ENCODE measurements around the gene AGPAT1. TPM values are rescaled to one million over a fixed set of nuclear protein-coding genes. Genes with fewer than 3 reads are reported as not detected.
"Not testable (repeated sequence)": the region's sequence is repeated elsewhere in the genome, so short reads cannot be mapped to it uniquely, and the experiment has no call there.

Gene AGPAT1
- polyA plus RNA-seq, 3 donors, result 9.9 to 34.4 (median 11.3) TPM

- Histone ChIP-seq H3K4me2 (replicated peaks; ENCODE audit: extremely low read depth, low read length, poor library complexity, severe bottlenecking) (no peak overlapping the region), H3K9ac (ENCODE audit: insufficient read depth, low read length, poor library complexity, severe bottlenecking) (no peak overlapping the region), H2AFZ (ENCODE audit: insufficient read depth, low read depth, low read length, poor library complexity, severe bottlenecking) (no peak overlapping the region), H3K9me3 (replicated peaks in 1 of 2; ENCODE audit: control insufficient read depth in 1 of 2, insufficient read depth in 1 of 2, low read length in 2 of 2) (peaks cover 0 to 9% of the 10 kb centered on the region in 2 donors), H4K20me1 (ENCODE audit: insufficient read depth, low read length) (no peaks in the 10 kb centered on the region), H3K36me3 (replicated peaks in 1 of 2; ENCODE audit: control insufficient read depth in 1 of 2, insufficient read depth in 2 of 2, low read length in 2 of 2) (no peaks in the 10 kb centered on the region), H3K27me3 (ENCODE audit: control insufficient read depth in 2 of 2, insufficient read depth in 2 of 2, low read length in 2 of 2) (peaks cover 25 to 46% of the 10 kb centered on the region in 2 donors), H3K4me3 (replicated peaks in 1 of 3; ENCODE audit: low read depth in 2 of 3, low read length in 3 of 3) (no peak overlapping the region), H3K27ac (ENCODE audit: low read depth in 1 of 2, low read length in 2 of 2) (no peak overlapping the region), H3K79me2 (ENCODE audit: insufficient read depth, low read length) (no peaks in the 10 kb centered on the region), H3K4me1 (ENCODE audit: control insufficient read depth in 1 of 2, insufficient read depth in 2 of 2, low read length in 2 of 2) (peaks cover 14 to 16% of the 10 kb centered on the region in 2 donors)
- H3K4me3 Mint-ChIP-seq, result no peak overlapping the region
- peaks cover 40 to 50% (median 44%) of the 10 kb centered on the region in 3 donors for H3K27me3 Mint-ChIP-seq (ENCODE audit: low read depth in 3 of 3)
- 100% methylated on average over 1 of the region's 1 CpG for WGBS (ENCODE audit: insufficient coverage)
- no peak overlapping the region for H3K27ac Mint-ChIP-seq
- H3K4me1 Mint-ChIP-seq, result peaks cover 24% of the 10 kb centered on the region
- intact Hi-C loops (cut with micrococcal nuclease), result no loop called here
- TF ChIP-seq CTCF (IDR thresholded peaks at IDR 0.05), result no peak
- peaks cover 0 to 20% (median 10%) of the 10 kb centered on the region in 7 donors for H3K9me3 Mint-ChIP-seq
- DNase-seq, result no peak
- peaks cover 0 to 13% of the 10 kb centered on the region in 2 donors for H3K36me3 Mint-ChIP-seq
Measured at GRCh38 chr6:32146287-32146686, 29.6 kb downstream of the AGPAT1 start.

GRCh38 chr6:32144238-32144637, 31.6 kb downstream of the AGPAT1 start:
- peaks cover 13 to 15% of the 10 kb centered on the region in 2 donors for H3K4me1 ChIP-seq (ENCODE audit: control insufficient read depth in 1 of 2, insufficient read depth in 2 of 2, low read length in 2 of 2)
- H2AFZ ChIP-seq (ENCODE audit: insufficient read depth, low read depth, low read length, poor library complexity, severe bottlenecking); H3K27ac ChIP-seq (ENCODE audit: low read depth in 1 of 2, low read length in 2 of 2); H3K79me2 ChIP-seq (ENCODE audit: insufficient read depth, low read length); H3K9ac ChIP-seq (ENCODE audit: insufficient read depth, low read length, poor library complexity, severe bottlenecking); H4K20me1 ChIP-seq (ENCODE audit: insufficient read depth, low read length); H3K4me2 ChIP-seq (replicated peaks; ENCODE audit: extremely low read depth, low read length, poor library complexity, severe bottlenecking); H3K27ac Mint-ChIP-seq; H3K9me3 ChIP-seq (replicated peaks in 1 of 2; ENCODE audit: control insufficient read depth in 1 of 2, insufficient read depth in 1 of 2, low read length in 2 of 2); DNase-seq; H3K4me3 Mint-ChIP-seq; H3K36me3 ChIP-seq (replicated peaks in 1 of 2; ENCODE audit: control insufficient read depth in 1 of 2, insufficient read depth in 2 of 2, low read length in 2 of 2); intact Hi-C loops (cut with micrococcal nuclease); H3K36me3 Mint-ChIP-seq; H3K4me3 ChIP-seq (replicated peaks in 1 of 3; ENCODE audit: low read depth in 2 of 3, low read length in 3 of 3): not testable (repeated sequence)
- peaks cover 25 to 30% (median 28%) of the 10 kb centered on the region in 3 donors for H3K27me3 Mint-ChIP-seq (ENCODE audit: low read depth in 3 of 3)
- peaks cover 21% of the 10 kb centered on the region for H3K4me1 Mint-ChIP-seq
- no CpG with 5 or more reads among the region's 7 CpGs for WGBS (ENCODE audit: insufficient coverage)
- peaks cover 8 to 27% of the 10 kb centered on the region in 2 donors for H3K27me3 ChIP-seq (ENCODE audit: control insufficient read depth in 2 of 2, insufficient read depth in 2 of 2, low read length in 2 of 2)
- H3K9me3 Mint-ChIP-seq, result peaks cover 0 to 11% (median 4%) of the 10 kb centered on the region in 7 donors
